Stomach (tissue), 9 donors: Measurements from ENCODE around the gene MAPK8IP3. TPM values are rescaled to one million over a fixed set of nuclear protein-coding genes. Genes with fewer than 3 reads are reported as not detected.

Experiments
- DNase-seq, 2 donors: peaks; one replicate each; pipeline versions ENCODE4 v3.0.0 to v3.0.0-alpha.2; 2013 to 2019
- H3K27ac ChIP-seq, 5 donors: fragments of 200-600 bp in 4 of 5; sonication (generic) in 4 of 5; one replicate each; pipeline ENCODE4 v1.5.1; 2013 to 2019; ENCODE audit warnings: mild to moderate bottlenecking in 1 of 5, moderate library complexity in 1 of 5
- H3K27me3 ChIP-seq, 3 donors: fragments of 200-600 bp; sonication (generic); one replicate each; pipeline ENCODE4 v1.5.1; 2017 to 2019; ENCODE audit warnings: mixed run types in 1 of 3
- H3K36me3 ChIP-seq, 4 donors: fragments of 200-600 bp; sonication (generic); 1 replicate in 3 of 4; 2 replicates in 1 of 4; pipeline ENCODE4 v1.5.1; 2016 to 2019
- H3K4me1 ChIP-seq, 4 donors: fragments of 200-600 bp; sonication (generic); one replicate each; pipeline ENCODE4 v1.5.1; 2016 to 2019
- H3K4me3 ChIP-seq, 4 donors: fragments of 200-600 bp; sonication (generic) in 3 of 4; one replicate each; pipeline ENCODE4 v1.5.1; 2016 to 2019; ENCODE audit warnings: mild to moderate bottlenecking in 1 of 4
- H3K9me3 ChIP-seq, 4 donors: fragments of 200-600 bp; sonication (generic); one replicate each; pipeline ENCODE4 v1.5.1; 2016 to 2019
- EP300 ChIP-seq: sonication (generic); formaldehyde crosslinking; IDR thresholded peaks from one replicate; pipeline ENCODE4 v1.6.1; 2017; ENCODE audit warnings: antibody characterized with exemption
- POLR2A ChIP-seq, 4 donors: fragments of 450-650 bp; IDR thresholded peaks; one replicate each; pipeline ENCODE4 v1.6.1; 2016; ENCODE audit warnings: antibody characterized with exemption in 4 of 4, control low read depth in 2 of 4, mild to moderate bottlenecking in 1 of 4, moderate library complexity in 1 of 4
- POLR2AphosphoS5 ChIP-seq, 3 donors: sonication (generic); formaldehyde crosslinking; IDR thresholded peaks; one replicate each; pipeline ENCODE4 v1.6.1; 2016; ENCODE audit warnings: antibody characterized with exemption in 3 of 3
- WGBS, 5 donors: extraction: QIAGEN DNeasy Blood & Tissue Kit in 3 of 5; methylation state at CpG; one replicate each; pipeline versions ENCODE4 v1.1.5 to v1.1.7; 2013 to 2018; 5-methylcytosine and 5-hydroxymethylcytosine counted together
- intact Hi-C: fragments of 100-400 bp; cut with DNase I; formaldehyde crosslinking; loops from one replicate; pipeline ENCODE4 v1.15.1; 2023; ENCODE audit warnings: low total_unique reads
- polyA plus RNA-seq, 3 donors: library from polyadenylated mRNA; stranded (reverse); fragments of 200-250 nt; gene quantifications; one replicate each; pipeline ENCODE4 v1.2.3, GENCODE V29; 2013
- total RNA-seq, 5 donors: library from RNA; depleted of rRNA; stranded (reverse); fragments of >200 nt; gene quantifications; one replicate each; pipeline versions ENCODE4 v1.1.0 to v1.2.3, GENCODE V29; 2014 to 2016
- TF ChIP-seq, protein P1 (sequence below), 7 experiments: fragments of 450-650 bp in 4 of 7; fragments of 200-600 bp in 3 of 7; sonication (generic) in 3 of 7; IDR thresholded peaks; one replicate each; pipeline ENCODE4 v1.5.1; 2016 to 2019; ENCODE audit warnings: antibody characterized with exemption in 7 of 7, control low read depth in 2 of 7, mild to moderate bottlenecking in 1 of 7
- donor health status: healthy with polysubstance abuse.
- donor health status: Bipolar disorder and iron deficiency.
- donor health status: healthy.

Gene MAPK8IP3
- total and polyA plus RNA-seq, 8 donors = 10.1 to 320 (median 56.3) TPM

DNA sequence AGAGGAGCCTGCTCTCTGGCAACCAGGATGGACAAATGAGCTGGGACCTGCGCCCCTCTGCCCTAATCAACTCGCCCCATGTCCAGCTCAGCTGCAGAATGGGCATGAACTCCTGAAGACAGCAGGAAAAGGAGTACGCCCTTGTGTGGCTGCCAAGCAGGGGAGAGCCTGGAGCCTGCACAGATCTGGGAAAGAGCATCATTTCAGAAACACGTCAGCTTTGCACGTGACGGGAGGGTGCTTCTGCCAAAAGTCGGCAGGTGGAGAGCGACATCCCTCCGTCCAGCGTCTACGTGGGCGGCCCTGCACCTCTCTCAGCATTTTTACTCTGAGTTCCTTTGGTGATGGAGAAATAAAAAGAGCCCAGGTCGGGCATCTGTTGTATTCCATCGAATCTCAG lies 46.9 kb downstream of the MAPK8IP3 start:
- Histone ChIP-seq H3K9me3 (no peaks in the 10 kb centered on the region), H3K27ac (no peak overlapping the region), H3K4me1 (no peaks in the 10 kb centered on the region), H3K36me3 (peaks cover 29 to 99% (median 94%) of the 10 kb centered on the region in 4 donors), H3K4me3 (no peak overlapping the region), H3K27me3 (no peaks in the 10 kb centered on the region)
- WGBS, 5 donors = 89 to 98% (median 97%) methylated on average over 14 of the region's 14 CpGs
- TF ChIP-seq, protein P1, sequence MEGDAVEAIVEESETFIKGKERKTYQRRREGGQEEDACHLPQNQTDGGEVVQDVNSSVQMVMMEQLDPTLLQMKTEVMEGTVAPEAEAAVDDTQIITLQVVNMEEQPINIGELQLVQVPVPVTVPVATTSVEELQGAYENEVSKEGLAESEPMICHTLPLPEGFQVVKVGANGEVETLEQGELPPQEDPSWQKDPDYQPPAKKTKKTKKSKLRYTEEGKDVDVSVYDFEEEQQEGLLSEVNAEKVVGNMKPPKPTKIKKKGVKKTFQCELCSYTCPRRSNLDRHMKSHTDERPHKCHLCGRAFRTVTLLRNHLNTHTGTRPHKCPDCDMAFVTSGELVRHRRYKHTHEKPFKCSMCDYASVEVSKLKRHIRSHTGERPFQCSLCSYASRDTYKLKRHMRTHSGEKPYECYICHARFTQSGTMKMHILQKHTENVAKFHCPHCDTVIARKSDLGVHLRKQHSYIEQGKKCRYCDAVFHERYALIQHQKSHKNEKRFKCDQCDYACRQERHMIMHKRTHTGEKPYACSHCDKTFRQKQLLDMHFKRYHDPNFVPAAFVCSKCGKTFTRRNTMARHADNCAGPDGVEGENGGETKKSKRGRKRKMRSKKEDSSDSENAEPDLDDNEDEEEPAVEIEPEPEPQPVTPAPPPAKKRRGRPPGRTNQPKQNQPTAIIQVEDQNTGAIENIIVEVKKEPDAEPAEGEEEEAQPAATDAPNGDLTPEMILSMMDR (IDR thresholded peaks at IDR 0.05) = no peak
- TF ChIP-seq POLR2AphosphoS5 (IDR thresholded peaks at IDR 0.05) (no peak), POLR2A (IDR thresholded peaks at IDR 0.05) (no peak), EP300 (no peak)
- DNase-seq = no peak
- intact Hi-C loops = no loop called here

- Histone ChIP-seq H3K27ac (no peak overlapping the region), H3K9me3 (no peaks in the 10 kb centered on the region), H3K27me3 (no peaks in the 10 kb centered on the region), H3K4me3 (no peak overlapping the region), H3K4me1 (no peaks in the 10 kb centered on the region), H3K36me3 (peaks cover 15 to 99% (median 94%) of the 10 kb centered on the region in 4 donors)
- DNase-seq = no peak
- 92 to 96% (median 95%) methylated on average over 12 of the region's 12 CpGs for WGBS, 5 donors
- TF ChIP-seq, protein P1 (IDR thresholded peaks at IDR 0.05) = no peak
- intact Hi-C loops = no loop called here
Measured at GRCh38 chr16:1754204-1754603, 48.2 kb downstream of the MAPK8IP3 start.

DNA sequence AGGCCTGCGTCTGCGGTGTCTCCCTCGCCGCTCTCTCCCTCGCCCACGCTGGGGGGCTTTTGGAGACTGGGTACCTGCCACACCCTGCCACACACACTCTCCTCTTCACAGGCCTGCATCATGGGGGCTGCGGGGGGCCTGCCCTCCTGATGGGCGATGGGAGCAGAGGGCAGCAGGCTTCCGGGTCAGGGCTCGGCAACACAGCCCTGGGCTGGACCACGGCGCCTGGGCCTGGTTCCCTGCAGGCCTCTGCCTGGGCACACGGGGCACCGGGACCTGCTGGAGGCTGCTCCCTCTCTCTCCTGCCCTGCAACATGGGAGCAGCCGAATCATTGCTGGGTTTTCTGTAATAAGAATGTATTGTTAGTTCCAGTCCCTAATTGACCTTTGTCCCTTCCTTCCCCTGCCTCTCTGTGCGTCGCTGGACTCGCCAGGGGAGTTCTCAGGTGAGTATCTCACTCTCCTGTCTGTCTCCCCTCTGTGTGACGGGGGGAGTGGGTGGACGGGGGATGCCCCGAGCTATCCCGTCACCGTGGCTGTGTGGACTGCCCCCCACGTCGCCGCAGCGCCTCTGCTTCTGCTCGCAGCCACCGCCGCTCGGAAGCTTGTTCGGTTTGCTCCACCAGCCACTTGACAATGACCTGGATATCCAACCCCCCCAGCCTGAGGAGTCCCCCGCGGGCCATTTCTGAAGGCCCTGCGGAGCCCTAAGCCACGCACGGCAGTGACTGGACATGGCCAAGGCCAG lies 51.9 kb downstream of the MAPK8IP3 start:
- peak in 1 of 2 donors; percentile 22 for DNase-seq
- 78 to 94% (median 91%) methylated on average over 21 to 37 of the region's 37 CpGs for WGBS, 5 donors

DNA sequence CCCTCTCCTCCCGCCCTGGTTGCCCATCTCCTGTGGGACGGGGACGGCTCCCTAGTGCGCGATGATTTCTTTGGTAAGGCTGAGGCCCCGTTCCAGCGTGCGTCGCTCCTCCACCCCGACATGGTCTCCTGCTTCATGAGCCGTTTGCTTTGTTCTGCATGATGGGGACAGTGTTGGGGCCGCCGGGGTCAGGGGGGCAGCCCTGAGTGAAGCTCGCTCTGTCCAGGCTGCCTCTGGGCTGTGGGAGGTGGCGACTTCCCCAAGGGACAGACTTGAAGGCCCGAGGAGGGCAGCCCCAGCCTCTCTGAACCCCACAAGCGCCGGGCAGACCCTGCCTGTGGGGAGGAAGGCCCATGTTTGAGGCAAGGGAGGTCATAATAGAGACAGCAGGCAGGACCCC lies 52.9 kb downstream of the MAPK8IP3 start:
- Histone ChIP-seq H3K27me3 (no peaks in the 10 kb centered on the region), H3K27ac (no peak overlapping the region), H3K36me3 (peaks cover 35 to 100% (median 96%) of the 10 kb centered on the region in 4 donors), H3K4me3 (no peak overlapping the region), H3K9me3 (no peaks in the 10 kb centered on the region), H3K4me1 (peaks cover 0 to 16% (median 6%) of the 10 kb centered on the region in 4 donors)
- TF ChIP-seq, protein P1 (IDR thresholded peaks at IDR 0.05) = no peak
- TF ChIP-seq POLR2AphosphoS5 (IDR thresholded peaks at IDR 0.05) (no peak), POLR2A (IDR thresholded peaks at IDR 0.05) (no peak), EP300 (no peak)
- intact Hi-C loops = no loop called here
- WGBS, 5 donors = 90 to 99% (median 93%) methylated on average over 11 to 18 of the region's 18 CpGs
- no peak for DNase-seq

More for the DNA sequence above, 51.9 kb downstream of the MAPK8IP3 start:
- H3K9me3 ChIP-seq = no peaks in the 10 kb centered on the region
- H3K36me3 ChIP-seq = peaks cover 28 to 99% (median 94%) of the 10 kb centered on the region in 4 donors
- intact Hi-C loops = no loop called here
- no peak overlapping the region for H3K27ac ChIP-seq
- no peak overlapping the region for H3K4me3 ChIP-seq
- no peaks in the 10 kb centered on the region for H3K27me3 ChIP-seq
- H3K4me1 ChIP-seq = peaks cover 0 to 5% (median 2%) of the 10 kb centered on the region in 4 donors
- TF ChIP-seq, protein P1 (IDR thresholded peaks at IDR 0.05) = no peak
- TF ChIP-seq POLR2AphosphoS5 (IDR thresholded peaks at IDR 0.05) = no peak
- no peak for TF ChIP-seq EP300
- TF ChIP-seq POLR2A (IDR thresholded peaks at IDR 0.05) = no peak
